Skeletal muscle tissue (tissue), 4 donors: ENCODE measurements around the gene ARV1. TPM values are rescaled to one million over a fixed set of nuclear protein-coding genes. Genes with fewer than 3 reads are reported as not detected.
"Not testable (repeated sequence)": the region's sequence is repeated elsewhere in the genome, so short reads cannot be mapped to it uniquely, and the experiment has no call there.

Experiments used
- H3K27ac ChIP-seq: one replicate; pipeline ENCODE4 v1.7.0; 2013; ENCODE audit warnings: mild to moderate bottlenecking, low read depth, low read length, inconsistent platforms
- H3K27me3 ChIP-seq, 3 donors: one replicate each; pipeline ENCODE4 v1.7.0; 2013; ENCODE audit warnings: low read length in 3 of 3; ENCODE audit not compliant: control insufficient read depth in 3 of 3, insufficient read depth in 3 of 3
- H3K36me3 ChIP-seq, 3 donors: one replicate each; pipeline ENCODE4 v1.7.0; 2013; ENCODE audit warnings: low read length in 3 of 3; ENCODE audit not compliant: control insufficient read depth in 3 of 3, insufficient read depth in 3 of 3
- H3K4me1 ChIP-seq, 3 donors: one replicate each; pipeline ENCODE4 v1.7.0; 2013; ENCODE audit warnings: low read length in 3 of 3, mild to moderate bottlenecking in 3 of 3; ENCODE audit not compliant: control insufficient read depth in 3 of 3, insufficient read depth in 3 of 3
- H3K4me3 ChIP-seq, 3 donors: one replicate each; pipeline ENCODE4 v1.7.0; 2013; ENCODE audit warnings: low read length in 3 of 3
- H3K9ac ChIP-seq, 3 donors: one replicate each; pipeline ENCODE4 v1.7.0; 2013; ENCODE audit warnings: low read length in 3 of 3, mild to moderate bottlenecking in 3 of 3, moderate library complexity in 2 of 3, low read depth in 1 of 3
- H3K9me3 ChIP-seq, 3 donors: one replicate each; pipeline ENCODE4 v1.7.0; 2013; ENCODE audit warnings: low read length in 3 of 3; ENCODE audit not compliant: control insufficient read depth in 3 of 3
- total RNA-seq: library from RNA; depleted of rRNA; stranded (reverse); fragments of >200 nt; gene quantifications from one replicate; pipeline ENCODE4 v1.2.3, GENCODE V29; 2014
- donor health status: Osteomylitis.

ARV1 gene
- total RNA-seq, 1 donor from 2014 or later: 10.4 TPM

DNA sequence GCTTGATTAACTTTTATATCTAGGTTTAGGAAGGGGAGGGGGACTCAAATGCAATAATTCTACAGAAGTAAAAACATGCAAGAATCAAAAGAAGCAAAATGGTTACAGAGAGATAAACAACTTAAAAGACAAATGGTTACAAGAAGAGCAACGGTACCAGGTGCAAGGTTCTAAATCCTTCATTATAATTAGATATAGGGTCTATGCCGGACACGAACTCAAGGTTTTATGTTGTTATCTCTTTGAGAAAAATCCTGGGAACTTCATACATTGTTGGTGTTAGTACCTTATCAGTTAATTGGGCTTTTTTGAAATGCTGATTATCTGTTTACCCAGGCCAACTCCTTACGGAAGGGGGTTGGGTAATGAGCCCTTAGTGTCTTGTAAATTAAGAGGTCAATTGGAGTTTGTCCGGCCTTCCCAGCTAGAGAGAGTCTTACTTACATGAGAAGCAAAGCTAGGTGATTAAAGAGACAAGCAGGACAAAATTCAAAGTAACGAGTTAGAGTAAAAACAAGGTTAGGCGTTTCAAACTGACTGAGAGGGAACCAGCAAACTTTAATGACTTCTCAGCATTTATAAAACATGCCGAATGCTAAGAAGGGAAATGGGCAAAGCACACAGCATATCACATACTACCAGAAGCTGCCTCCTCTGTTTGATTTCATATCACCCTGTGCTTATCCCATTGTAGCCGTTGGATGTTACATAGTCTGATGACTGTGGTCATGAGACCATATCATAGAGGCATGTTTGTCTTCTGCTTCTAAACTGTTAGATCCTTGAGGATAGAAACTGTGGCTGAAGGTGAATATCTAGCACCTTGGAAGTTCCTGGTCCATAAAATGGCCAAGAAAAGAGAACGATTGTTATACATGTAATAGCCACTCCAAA, 6.0 kb downstream of the ARV1 start:
- H3K9ac ChIP-seq, H3K9me3 ChIP-seq, H3K4me3 ChIP-seq, H3K4me1 ChIP-seq, H3K27me3 ChIP-seq, H3K27ac ChIP-seq, H3K36me3 ChIP-seq: not testable (repeated sequence)

DNA sequence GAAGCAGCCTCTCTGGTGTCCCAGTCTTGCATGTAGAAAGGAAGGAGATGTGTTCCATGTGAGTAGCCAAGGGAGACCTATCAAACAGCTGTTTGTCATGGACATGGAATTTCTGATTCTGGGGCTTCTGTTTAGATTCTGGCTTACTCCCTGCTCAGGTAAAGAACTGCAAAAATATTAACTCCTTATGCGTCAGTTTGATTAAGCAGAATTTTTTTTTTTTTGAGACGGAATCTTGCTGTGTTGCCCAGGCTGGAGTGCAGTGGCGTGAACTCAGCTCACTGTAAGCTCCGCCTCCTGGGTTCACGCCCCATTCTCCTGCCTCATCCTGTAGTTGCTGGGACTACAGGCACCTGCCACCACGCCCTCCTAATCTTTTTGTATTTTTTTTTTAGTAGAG, 6.8 kb downstream of the ARV1 start:
- Histone ChIP-seq H3K36me3 (peaks cover 0 to 11% (median 6%) of the 10 kb centered on the region in 3 donors), H3K27ac (no peak overlapping the region), H3K27me3 (no peaks in the 10 kb centered on the region), H3K9me3 (no peaks in the 10 kb centered on the region), H3K4me3 (no peak overlapping the region), H3K9ac (no peak overlapping the region), H3K4me1 (no peaks in the 10 kb centered on the region)

DNA sequence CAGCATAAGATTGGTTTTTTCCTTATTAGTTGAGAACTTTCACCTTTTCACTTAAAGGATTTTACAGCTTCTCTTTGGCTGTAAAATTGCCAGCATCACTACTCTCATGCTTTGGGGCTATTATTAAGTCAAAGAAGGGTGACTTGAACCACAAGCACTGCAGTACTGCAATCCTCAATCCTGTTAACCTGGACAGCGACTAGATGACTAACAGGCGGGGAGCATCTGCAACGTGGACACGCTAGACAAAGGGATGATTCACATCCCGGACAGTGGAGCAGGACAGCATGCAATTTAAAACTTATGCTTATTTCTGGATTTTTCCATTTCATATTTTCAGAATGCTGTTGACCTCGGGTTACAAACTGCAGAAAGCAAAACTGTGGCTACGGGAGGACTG, 8.1 kb downstream of the ARV1 start:
- Histone ChIP-seq H3K4me1 (no peaks in the 10 kb centered on the region), H3K4me3 (no peak overlapping the region), H3K27ac (no peak overlapping the region), H3K9ac (no peak overlapping the region), H3K9me3 (no peaks in the 10 kb centered on the region), H3K36me3 (peaks cover 6 to 17% (median 11%) of the 10 kb centered on the region in 3 donors), H3K27me3 (no peaks in the 10 kb centered on the region)

DNA sequence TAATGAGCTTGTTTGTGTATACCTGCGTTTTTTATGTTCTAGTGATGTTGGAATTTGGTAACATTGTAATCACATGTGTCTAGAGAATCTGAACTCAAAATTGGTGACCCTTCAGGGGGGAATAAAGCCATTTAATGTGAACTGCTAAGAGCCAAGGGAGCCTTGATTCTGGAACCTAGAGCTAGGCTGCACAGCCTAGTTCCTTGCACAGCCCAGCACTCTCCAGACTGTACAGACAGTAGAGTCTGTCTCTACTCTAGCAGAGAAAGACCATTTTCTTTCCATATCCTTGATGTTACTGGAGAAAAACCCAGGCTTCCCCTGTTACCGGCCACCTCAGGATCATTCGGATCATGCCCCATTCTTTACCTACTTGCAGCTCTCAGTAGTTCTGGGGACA, 8.6 kb downstream of the ARV1 start:
- no peak overlapping the region for H3K27ac ChIP-seq
- no peaks in the 10 kb centered on the region for H3K9me3 ChIP-seq
- no peaks in the 10 kb centered on the region for H3K27me3 ChIP-seq
- no peaks in the 10 kb centered on the region for H3K4me1 ChIP-seq
- H3K4me3 ChIP-seq: no peak overlapping the region
- H3K36me3 ChIP-seq: peaks cover 9 to 19% (median 16%) of the 10 kb centered on the region in 3 donors
- no peak overlapping the region for H3K9ac ChIP-seq

DNA sequence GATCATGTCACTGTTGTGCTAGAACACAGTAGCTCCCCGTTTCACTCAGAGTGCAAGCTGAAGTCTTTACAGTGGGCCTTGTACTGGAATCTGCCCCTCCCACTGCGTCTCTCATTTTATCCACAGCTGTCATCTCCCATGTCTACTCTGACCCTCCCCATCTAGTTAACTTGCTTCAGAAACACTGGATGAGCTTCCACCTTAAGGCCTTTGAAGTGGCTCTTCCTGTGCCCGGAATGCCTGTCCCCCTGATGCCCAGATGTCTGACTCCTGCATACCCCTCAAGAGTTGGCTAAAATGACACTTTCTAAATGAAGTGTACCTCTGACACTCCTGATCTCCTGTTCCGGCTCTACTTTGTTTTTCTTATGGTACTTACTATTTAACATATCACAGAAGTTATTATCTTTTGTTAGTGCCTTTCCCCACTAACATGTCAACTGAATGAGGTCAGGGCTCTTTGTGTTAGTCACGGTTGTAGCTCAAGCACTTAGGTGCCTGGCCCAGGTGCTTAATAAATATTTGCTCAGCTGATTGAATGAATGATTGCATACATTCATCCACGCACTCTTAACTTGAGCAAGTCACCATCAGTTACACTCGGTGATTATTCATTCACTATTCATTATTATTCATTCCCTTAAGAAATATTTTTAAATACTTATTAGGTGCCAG, 13.3 kb downstream of the ARV1 start:
- no peaks in the 10 kb centered on the region for H3K9me3 ChIP-seq
- no peak overlapping the region for H3K27ac ChIP-seq
- no peaks in the 10 kb centered on the region for H3K4me1 ChIP-seq
- H3K36me3 ChIP-seq: peaks cover 18 to 45% (median 33%) of the 10 kb centered on the region in 3 donors
- no peaks in the 10 kb centered on the region for H3K27me3 ChIP-seq
- no peak overlapping the region for H3K4me3 ChIP-seq
- no peak overlapping the region for H3K9ac ChIP-seq

- Histone ChIP-seq H3K4me1 (no peaks in the 10 kb centered on the region), H3K36me3 (peaks cover 43 to 68% (median 57%) of the 10 kb centered on the region in 3 donors), H3K27me3 (no peaks in the 10 kb centered on the region), H3K4me3 (no peak overlapping the region), H3K9me3 (no peaks in the 10 kb centered on the region), H3K9ac (no peak overlapping the region), H3K27ac (no peak overlapping the region)
Measured at GRCh38 chr1:230994860-230995259, 16.0 kb downstream of the ARV1 start.

- peaks cover 41 to 59% (median 53%) of the 10 kb centered on the region in 3 donors for H3K36me3 ChIP-seq
- H3K4me3 ChIP-seq: no peak overlapping the region
- no peak overlapping the region for H3K27ac ChIP-seq
Measured at GRCh38 chr1:231000201-231000600, 21.3 kb downstream of the ARV1 start.

DNA sequence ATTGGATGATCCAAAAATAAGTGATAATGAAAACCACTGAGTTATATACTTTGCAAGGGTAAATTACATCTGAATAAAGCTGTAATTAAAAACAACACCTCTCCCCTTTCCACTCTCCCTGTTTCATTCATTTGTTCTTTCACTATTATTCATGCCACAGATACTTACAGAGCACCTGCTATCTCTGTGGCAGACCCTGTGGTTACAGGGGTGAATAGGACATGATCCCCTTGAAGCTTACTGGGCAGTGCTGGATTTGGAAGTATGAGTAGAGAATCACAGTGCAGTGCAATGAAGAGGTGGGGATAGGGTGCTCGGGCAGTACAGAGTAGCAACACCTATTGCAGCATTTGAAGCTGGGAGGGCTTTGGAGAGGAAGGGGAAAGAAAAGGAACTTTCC, 21.7 kb downstream of the ARV1 start:
- Histone ChIP-seq H3K4me1 (no peaks in the 10 kb centered on the region), H3K9ac (no peak overlapping the region), H3K36me3 (peaks cover 41 to 55% (median 51%) of the 10 kb centered on the region in 3 donors), H3K27ac (no peak overlapping the region), H3K27me3 (no peaks in the 10 kb centered on the region), H3K4me3 (no peak overlapping the region), H3K9me3 (peaks cover 0 to 3% (median 3%) of the 10 kb centered on the region in 3 donors)

More at GRCh38 chr1:231000201-231000600, 21.3 kb downstream of the ARV1 start:
- peaks cover 0 to 3% (median 3%) of the 10 kb centered on the region in 3 donors for H3K9me3 ChIP-seq
- no peak overlapping the region for H3K9ac ChIP-seq
- no peaks in the 10 kb centered on the region for H3K4me1 ChIP-seq
- no peaks in the 10 kb centered on the region for H3K27me3 ChIP-seq

DNA sequence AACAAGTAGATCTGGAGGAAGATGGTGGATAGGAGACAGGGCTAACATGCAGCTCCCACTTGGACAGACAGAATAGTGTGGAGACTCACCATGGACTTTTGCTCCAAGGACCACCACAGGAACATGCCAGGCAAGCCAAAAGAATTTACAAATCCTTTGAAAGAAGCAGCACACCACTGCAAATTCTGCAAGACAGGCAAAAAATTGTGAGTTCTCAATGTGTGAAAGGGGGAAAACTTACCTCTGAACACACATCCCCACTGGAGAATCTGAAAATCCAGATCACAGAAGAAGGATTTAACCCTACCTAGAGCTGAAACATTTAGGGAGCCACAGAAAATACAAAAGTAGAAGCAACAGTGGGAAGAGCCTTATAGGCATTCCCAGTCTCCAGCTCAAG, 23.0 kb downstream of the ARV1 start:
- H3K27ac ChIP-seq: no peak overlapping the region
- H3K36me3 ChIP-seq: peaks cover 35 to 43% (median 40%) of the 10 kb centered on the region in 3 donors
- no peaks in the 10 kb centered on the region for H3K27me3 ChIP-seq
- no peak overlapping the region for H3K4me3 ChIP-seq
- H3K9me3 ChIP-seq: peaks cover 0 to 3% (median 3%) of the 10 kb centered on the region in 3 donors
- H3K9ac ChIP-seq: no peak overlapping the region
- no peaks in the 10 kb centered on the region for H3K4me1 ChIP-seq

GRCh38 chr1:231007535-231007934, 28.6 kb downstream of the ARV1 start:
- H3K36me3 ChIP-seq, H3K27ac ChIP-seq, H3K4me1 ChIP-seq, H3K9me3 ChIP-seq, H3K27me3 ChIP-seq, H3K4me3 ChIP-seq, H3K9ac ChIP-seq: not testable (repeated sequence)
